ENCODE data around the gene CDK15.

Gene CDK15

GRCh38 chr2:201942531-201942930 lies 136.2 kb downstream of the CDK15 start:
- DNase-seq: no peak

Measured in C1 segment of cervical spinal cord (tissue), 14 donors.